OCI-LY7 (cell line): ENCODE measurements around the gene WWOX.

Experiments
- EZH2phosphoT487 ChIP-seq: fragments of 200-600 bp; sonication (generic); IDR thresholded peaks from 2 replicates; pipeline ENCODE4 v1.6.1; 2018; ENCODE audit warnings: low read depth, borderline replicate concordance, mild to moderate bottlenecking, mixed run types, antibody characterized with exemption, low read length, moderate library complexity, mixed read lengths
- TF ChIP-seq, protein P1 (sequence below): fragments of 200-600 bp; sonication (generic); conservative IDR thresholded peaks from 2 replicates; pipeline ENCODE4 v1.5.1; 2014; ENCODE audit warnings: mild to moderate bottlenecking, antibody characterized with exemption, low read length, moderate library complexity, mixed read lengths

DNA sequence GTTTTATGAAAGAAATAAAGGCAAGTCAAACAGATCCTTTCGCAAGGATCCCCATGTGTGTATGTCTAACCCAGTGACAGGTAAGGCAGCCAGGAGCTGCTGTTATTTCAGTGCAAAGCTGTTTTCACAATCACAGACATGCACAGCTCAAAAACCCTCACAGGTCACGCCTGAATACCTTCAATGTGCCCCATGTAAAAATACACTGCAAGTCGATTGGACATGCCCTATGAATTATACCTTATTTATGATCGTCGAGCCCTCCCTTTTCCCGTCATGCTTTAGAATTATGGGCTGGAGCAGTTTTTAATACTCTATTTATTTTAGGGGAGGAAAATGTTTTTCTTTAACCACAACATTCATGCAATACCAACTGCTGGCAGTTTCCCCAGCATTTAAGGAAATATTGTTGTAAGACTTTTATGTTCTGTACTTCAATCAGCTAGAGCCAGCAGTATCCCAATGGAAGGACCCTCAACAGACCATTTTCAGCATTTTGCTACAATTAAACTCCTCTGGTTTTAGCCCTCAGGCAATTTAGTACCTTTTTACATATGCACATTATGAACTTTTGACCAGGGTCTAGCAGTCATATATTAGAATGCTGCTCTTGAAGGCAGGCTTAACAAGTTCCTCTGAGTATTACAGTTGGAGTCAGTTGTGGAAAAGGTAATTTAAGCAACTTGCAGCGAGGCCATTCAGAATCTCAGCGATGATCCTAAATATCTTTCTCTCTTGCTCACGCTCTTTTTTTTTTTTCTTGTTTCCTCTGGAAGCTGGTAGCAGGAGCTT, 362.2 kb downstream of the WWOX start:
- TF ChIP-seq, protein P1, sequence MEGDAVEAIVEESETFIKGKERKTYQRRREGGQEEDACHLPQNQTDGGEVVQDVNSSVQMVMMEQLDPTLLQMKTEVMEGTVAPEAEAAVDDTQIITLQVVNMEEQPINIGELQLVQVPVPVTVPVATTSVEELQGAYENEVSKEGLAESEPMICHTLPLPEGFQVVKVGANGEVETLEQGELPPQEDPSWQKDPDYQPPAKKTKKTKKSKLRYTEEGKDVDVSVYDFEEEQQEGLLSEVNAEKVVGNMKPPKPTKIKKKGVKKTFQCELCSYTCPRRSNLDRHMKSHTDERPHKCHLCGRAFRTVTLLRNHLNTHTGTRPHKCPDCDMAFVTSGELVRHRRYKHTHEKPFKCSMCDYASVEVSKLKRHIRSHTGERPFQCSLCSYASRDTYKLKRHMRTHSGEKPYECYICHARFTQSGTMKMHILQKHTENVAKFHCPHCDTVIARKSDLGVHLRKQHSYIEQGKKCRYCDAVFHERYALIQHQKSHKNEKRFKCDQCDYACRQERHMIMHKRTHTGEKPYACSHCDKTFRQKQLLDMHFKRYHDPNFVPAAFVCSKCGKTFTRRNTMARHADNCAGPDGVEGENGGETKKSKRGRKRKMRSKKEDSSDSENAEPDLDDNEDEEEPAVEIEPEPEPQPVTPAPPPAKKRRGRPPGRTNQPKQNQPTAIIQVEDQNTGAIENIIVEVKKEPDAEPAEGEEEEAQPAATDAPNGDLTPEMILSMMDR, result no peak
- no peak for TF ChIP-seq EZH2phosphoT487
